ENCODE data around the gene SLC4A5.
"Not testable (repeated sequence)": the region's sequence is repeated elsewhere in the genome, so short reads cannot be mapped to it uniquely, and the experiment has no call there.

Gene SLC4A5

DNA sequence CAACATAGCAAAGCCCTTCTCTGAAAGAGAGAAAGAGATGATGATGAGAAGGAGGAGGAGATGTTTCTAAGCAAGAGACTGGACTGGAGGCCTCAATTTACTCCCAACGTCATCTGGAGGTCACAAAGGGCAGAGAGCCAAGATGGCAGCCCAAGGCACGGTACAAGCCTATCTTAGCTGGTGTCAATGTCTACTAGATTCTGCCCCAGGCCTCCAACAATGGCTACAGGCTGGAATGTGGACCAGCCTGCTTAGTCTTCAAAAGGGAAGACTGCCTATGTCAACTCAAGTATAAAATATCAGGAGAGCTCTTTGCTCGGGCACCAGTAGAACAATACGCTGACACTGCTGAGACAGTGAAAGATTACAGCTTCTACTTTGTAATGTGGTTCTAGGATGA, 6.7 kb upstream of the SLC4A5 start:
- TF ChIP-seq, protein P1, sequence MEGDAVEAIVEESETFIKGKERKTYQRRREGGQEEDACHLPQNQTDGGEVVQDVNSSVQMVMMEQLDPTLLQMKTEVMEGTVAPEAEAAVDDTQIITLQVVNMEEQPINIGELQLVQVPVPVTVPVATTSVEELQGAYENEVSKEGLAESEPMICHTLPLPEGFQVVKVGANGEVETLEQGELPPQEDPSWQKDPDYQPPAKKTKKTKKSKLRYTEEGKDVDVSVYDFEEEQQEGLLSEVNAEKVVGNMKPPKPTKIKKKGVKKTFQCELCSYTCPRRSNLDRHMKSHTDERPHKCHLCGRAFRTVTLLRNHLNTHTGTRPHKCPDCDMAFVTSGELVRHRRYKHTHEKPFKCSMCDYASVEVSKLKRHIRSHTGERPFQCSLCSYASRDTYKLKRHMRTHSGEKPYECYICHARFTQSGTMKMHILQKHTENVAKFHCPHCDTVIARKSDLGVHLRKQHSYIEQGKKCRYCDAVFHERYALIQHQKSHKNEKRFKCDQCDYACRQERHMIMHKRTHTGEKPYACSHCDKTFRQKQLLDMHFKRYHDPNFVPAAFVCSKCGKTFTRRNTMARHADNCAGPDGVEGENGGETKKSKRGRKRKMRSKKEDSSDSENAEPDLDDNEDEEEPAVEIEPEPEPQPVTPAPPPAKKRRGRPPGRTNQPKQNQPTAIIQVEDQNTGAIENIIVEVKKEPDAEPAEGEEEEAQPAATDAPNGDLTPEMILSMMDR (IDR thresholded peaks at IDR 0.05; ENCODE audit: control insufficient read depth, extremely low read depth, insufficient read depth), result no peak
- DNase-seq (ENCODE audit: low read depth), result no peak
- H3K4me3 ChIP-seq (ENCODE audit: low read depth, low read length), result no peak overlapping the region

DNA sequence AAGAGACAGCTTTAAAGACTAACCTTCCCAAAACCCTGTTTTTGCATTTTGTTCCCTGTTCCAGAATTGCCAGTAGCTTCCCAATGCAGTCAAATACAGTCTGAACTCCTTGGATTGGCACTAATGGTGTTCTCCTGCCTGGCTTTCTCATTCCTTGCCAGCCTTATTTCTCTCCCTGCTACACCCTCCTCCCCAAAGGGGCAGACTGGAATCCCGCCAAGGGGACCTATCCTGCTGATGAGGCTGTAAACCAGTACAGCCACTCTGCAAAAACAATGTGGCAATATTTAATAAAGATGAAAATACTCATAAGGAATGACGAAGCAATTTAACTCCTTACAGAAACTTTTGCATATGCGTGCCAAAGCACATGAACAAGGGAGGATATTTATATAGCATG, 4.5 kb upstream of the SLC4A5 start:
- TF ChIP-seq, protein P1 (IDR thresholded peaks at IDR 0.05; ENCODE audit: control insufficient read depth, extremely low read depth, insufficient read depth), result no peak
- DNase-seq (ENCODE audit: low read depth), result no peak
- H3K4me3 ChIP-seq (ENCODE audit: low read depth, low read length), result no peak overlapping the region

DNA sequence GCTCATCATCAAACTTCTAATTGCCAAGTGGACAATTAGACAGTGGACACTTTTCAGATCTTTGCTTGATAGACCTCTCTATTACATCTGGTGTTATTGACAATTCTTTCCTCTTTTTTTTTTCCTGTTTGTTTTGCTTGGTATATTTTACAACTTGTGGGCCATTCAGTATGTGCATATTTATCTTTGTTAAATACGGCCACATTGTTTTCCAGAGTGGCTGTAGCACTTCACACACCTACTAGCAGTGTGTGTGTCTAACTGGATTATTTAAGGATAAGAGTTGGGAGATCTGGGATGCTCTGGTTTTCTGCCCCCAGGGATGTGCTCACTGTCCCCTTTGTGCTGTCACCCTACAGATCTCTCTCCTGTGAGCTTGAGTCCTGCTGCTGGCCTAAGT, 4.1 kb upstream of the SLC4A5 start:
- H3K4me3 ChIP-seq (ENCODE audit: low read depth, low read length), result no peak overlapping the region
- DNase-seq (ENCODE audit: low read depth), result no peak
- TF ChIP-seq, protein P1 (IDR thresholded peaks at IDR 0.05; ENCODE audit: control insufficient read depth, extremely low read depth, insufficient read depth), result no peak

DNA sequence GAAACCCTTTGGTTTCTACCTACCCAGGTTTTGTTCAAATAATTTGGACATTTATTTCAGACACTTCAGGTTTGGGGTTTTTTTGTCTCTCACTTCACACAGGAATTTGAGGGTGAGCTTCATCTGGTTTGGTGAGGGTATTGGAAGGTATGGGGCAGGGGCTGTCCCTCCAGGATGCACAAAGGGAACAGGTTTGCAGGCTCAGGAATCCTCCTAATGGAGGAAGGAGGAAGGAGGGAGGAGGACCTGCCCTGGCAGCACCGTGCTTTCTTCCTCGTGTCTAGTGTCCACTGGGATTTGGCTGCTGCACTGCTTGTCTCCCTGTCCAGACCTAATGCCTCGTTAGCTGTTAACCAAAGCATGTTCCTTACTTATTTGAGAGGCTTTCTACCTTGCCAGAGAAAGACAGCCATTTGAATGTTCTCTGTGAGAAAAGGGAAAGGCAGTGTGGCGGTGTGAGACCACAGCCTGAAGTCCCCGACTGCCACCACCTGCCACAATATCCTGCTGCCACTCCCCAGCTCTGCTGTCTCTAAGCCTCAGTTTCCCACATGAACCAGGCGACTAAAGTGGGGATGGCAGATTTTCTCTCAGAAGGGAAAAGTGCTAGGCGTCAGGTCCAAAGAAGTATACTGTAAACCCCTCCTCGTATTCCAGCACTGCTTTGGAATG, 2.2 kb upstream of the SLC4A5 start:
- H3K4me3 ChIP-seq (ENCODE audit: low read depth, low read length), result no peak overlapping the region
- no peak for DNase-seq (ENCODE audit: low read depth)
- TF ChIP-seq, protein P1 (IDR thresholded peaks at IDR 0.05; ENCODE audit: control insufficient read depth, extremely low read depth, insufficient read depth), result no peak

DNA sequence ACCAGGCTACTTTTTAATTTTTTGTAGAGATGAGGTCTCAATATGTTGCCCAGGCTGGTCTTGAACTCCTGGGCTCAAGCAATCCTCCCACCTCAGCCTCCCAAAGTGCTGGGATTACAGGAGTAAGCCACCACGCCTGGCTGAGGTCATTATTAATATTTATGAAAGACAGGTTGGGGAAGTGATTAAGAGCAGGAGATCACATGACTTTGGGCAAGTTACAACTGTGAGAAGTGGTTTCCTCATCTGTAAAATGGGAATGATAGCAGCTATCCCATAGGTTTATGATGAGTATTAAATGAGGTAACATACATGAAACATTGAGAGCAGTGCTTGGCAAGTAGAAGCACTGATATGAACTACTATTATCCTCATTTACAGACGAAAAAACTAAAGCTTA, 7.0 kb downstream of the SLC4A5 start:
- not testable (repeated sequence) for DNase-seq (ENCODE audit: low read depth); H3K4me3 ChIP-seq (ENCODE audit: low read depth, low read length)

DNA sequence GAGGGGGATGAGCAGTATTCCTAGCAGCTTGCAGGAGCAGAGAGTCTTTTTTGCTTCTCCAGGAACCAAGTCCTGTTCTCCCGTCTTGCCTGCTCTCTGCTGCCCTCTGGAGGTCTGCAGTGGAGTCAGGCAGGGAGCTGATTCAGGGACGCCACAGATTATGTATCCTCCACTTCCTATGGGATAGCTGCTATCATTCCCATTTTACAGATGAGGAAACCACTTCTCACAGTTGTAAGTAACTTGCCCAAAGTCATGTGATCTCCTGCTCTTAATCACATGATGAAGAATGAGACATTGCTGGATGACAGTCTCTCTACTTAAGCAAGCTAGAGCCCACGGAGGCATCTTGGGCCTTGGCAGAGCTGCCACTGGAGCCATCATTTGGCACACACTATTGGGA, 8.3 kb downstream of the SLC4A5 start:
- TF ChIP-seq, protein P1 (IDR thresholded peaks at IDR 0.05; ENCODE audit: control insufficient read depth, extremely low read depth, insufficient read depth), result peak; percentile 86
- DNase-seq (ENCODE audit: low read depth), result peak; percentile 4
- no peak overlapping the region for H3K4me3 ChIP-seq (ENCODE audit: low read depth, low read length)

DNA sequence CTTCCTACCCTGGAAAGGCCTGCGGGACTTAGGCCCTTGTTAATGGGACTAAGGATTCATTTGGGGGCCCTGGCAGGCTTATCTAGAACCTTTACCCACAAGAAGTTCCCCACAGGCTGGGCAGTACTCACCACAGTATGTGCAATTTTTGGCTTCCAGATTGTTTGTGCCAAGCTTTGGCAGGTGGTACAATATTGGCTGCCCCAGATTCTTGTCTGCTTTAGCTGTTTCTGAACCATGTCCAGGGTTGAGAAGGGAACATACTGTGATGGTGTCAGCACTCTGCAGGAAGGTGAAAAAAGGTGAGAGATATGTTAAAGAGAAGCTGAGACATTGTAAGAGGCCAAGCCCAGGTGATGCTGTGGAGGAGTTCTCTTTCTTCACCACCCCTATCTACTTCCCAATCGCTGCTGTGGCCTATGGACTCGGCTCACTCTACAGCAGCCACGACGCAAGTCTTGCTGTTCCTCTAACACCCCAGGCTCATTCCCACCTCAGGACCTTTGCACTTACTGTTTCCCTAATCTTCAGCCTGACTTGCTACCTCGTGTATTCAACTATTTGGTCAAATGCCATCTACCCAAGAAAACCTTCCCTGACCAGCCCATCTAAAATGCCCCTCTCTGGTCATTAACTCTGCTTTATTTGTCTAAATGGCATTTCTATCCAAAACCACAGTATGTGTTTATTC, 9.2 kb downstream of the SLC4A5 start:
- no peak for DNase-seq (ENCODE audit: low read depth)
- no peak overlapping the region for H3K4me3 ChIP-seq (ENCODE audit: low read depth, low read length)
- TF ChIP-seq, protein P1 (IDR thresholded peaks at IDR 0.05; ENCODE audit: control insufficient read depth, extremely low read depth, insufficient read depth), result no peak
